Endodermal cell (in vitro differentiated cells): ENCODE results near the gene TXK. TPM values are rescaled to one million over a fixed set of nuclear protein-coding genes. Genes with fewer than 3 reads are reported as not detected.
A peak's percentile ranks its signal among the peaks of the same experiment; 100 is the strongest.

Experiments
- DNase-seq: peaks from one replicate; pipeline ENCODE4 v3.0.0-alpha.2; 2017
- H3K27ac ChIP-seq: 2 replicates; pipeline ENCODE4 v1.5.1; 2013; ENCODE audit warnings: mild to moderate bottlenecking, low read depth, low read length, moderate library complexity
- H3K27me3 ChIP-seq: 2 replicates; pipeline ENCODE4 v1.6.1; 2013; ENCODE audit warnings: mild to moderate bottlenecking, low read length, moderate library complexity; ENCODE audit not compliant: insufficient read depth, control insufficient read depth, poor library complexity, severe bottlenecking
- H3K36me3 ChIP-seq: 2 replicates; pipeline ENCODE4 v1.7.0; 2013; ENCODE audit warnings: mild to moderate bottlenecking, low read length, moderate library complexity; ENCODE audit not compliant: control insufficient read depth, insufficient read depth
- H3K4me1 ChIP-seq: one replicate; pipeline ENCODE4 v1.7.0; 2013; ENCODE audit warnings: low read length; ENCODE audit not compliant: control insufficient read depth, insufficient read depth
- H3K4me3 ChIP-seq: 2 replicates; pipeline ENCODE4 v1.5.1; 2013; ENCODE audit warnings: mild to moderate bottlenecking, low read length, moderate library complexity
- H3K9ac ChIP-seq: 2 replicates; pipeline ENCODE4 v1.6.1; 2013; ENCODE audit warnings: mild to moderate bottlenecking, low read length, moderate library complexity; ENCODE audit not compliant: poor library complexity, severe bottlenecking; ENCODE audit errors: extremely low read depth
- H3K9me3 ChIP-seq: 2 replicates; pipeline ENCODE4 v1.6.1; 2013; ENCODE audit warnings: mild to moderate bottlenecking, low read length, moderate library complexity; ENCODE audit not compliant: control insufficient read depth
- H3K27ac Mint-ChIP-seq: 2 replicates; pipeline ENCODE4 v1.8.0; 2020; ENCODE audit warnings: mixed read lengths
- H3K27me3 Mint-ChIP-seq: 2 replicates; pipeline ENCODE4 v1.8.0; 2021; ENCODE audit warnings: mild to moderate bottlenecking, mixed read lengths; ENCODE audit not compliant: insufficient read depth
- H3K36me3 Mint-ChIP-seq: 2 replicates; pipeline ENCODE4 v1.8.0; 2020; ENCODE audit warnings: low read depth, mixed read lengths
- H3K4me1 Mint-ChIP-seq: 2 replicates; pipeline ENCODE4 v1.8.0; 2020; ENCODE audit warnings: mixed read lengths
- H3K4me3 Mint-ChIP-seq: 2 replicates; pipeline ENCODE4 v1.8.0; 2020; ENCODE audit warnings: mild to moderate bottlenecking, moderate library complexity, mixed read lengths
- H3K9me3 Mint-ChIP-seq: 2 replicates; pipeline ENCODE4 v1.8.0; 2020; ENCODE audit warnings: mild to moderate bottlenecking, mixed read lengths
- CTCF ChIP-seq: fragments of 200-600 bp; sonication (generic); conservative IDR thresholded peaks from 2 replicates; pipeline ENCODE4 v1.5.0; 2021; ENCODE audit warnings: antibody characterized with exemption, mild to moderate bottlenecking
- WGBS, 2 experiments: methylation state at CpG; one replicate each; pipeline versions ENCODE4 v1.1.5 to v1.1.7; 2013; ENCODE audit warnings: missing lambda C conversion rate in 2 of 2, mixed read lengths in 1 of 2; ENCODE audit not compliant: insufficient coverage in 1 of 2, insufficient read length in 1 of 2; 5-methylcytosine and 5-hydroxymethylcytosine counted together
- total RNA-seq, 2 donors: library from RNA; stranded (reverse); fragmentation: NEBNext Ultra II Directional in 1 of 2; extraction: Animal tissue kit (Norgen Biotek cat#: 25700) in 1 of 2; gene quantifications; 2 replicates in 1 of 2; 3 replicates in 1 of 2; pipeline ENCODE4 v1.2.1, GENCODE V29; 2021

The TXK gene
- total RNA-seq, 2 donors from 2014 or later = 0.66 to 0.68 TPM

GRCh38 chr4:48035952-48036351 is 98.1 kb downstream of the TXK start:
- H3K27ac Mint-ChIP-seq = no peak overlapping the region
- H3K27me3 Mint-ChIP-seq = peaks cover 3% of the 10 kb centered on the region
- Histone ChIP-seq H3K9me3 (no peaks in the 10 kb centered on the region), H3K27me3 (peaks cover 7% of the 10 kb centered on the region), H3K36me3 (no peaks in the 10 kb centered on the region), H3K27ac (no peak overlapping the region), H3K4me3 (no peak overlapping the region), H3K9ac (no peak overlapping the region), H3K4me1 (peaks cover 8% of the 10 kb centered on the region)
- peaks cover 6% of the 10 kb centered on the region for H3K36me3 Mint-ChIP-seq
- H3K4me3 Mint-ChIP-seq = no peak overlapping the region
- 94 to 100% methylated on average over 3 of the region's 3 CpGs for WGBS, 2 experiments
- no peak for DNase-seq
- H3K4me1 Mint-ChIP-seq = peaks cover 14% of the 10 kb centered on the region
- H3K9me3 Mint-ChIP-seq = no peaks in the 10 kb centered on the region
- no peak for TF ChIP-seq CTCF

- Mint-ChIP-seq H3K27me3 (no peaks in the 10 kb centered on the region), H3K4me1 (peaks cover 23% of the 10 kb centered on the region), H3K9me3 (no peaks in the 10 kb centered on the region), H3K27ac (no peak overlapping the region), H3K4me3 (no peak overlapping the region), H3K36me3 (peaks cover 6% of the 10 kb centered on the region)
- peak; percentile 88 for TF ChIP-seq CTCF
- Histone ChIP-seq H3K4me3 (peak overlapping the region; percentile 12), H3K9ac (no peak overlapping the region), H3K36me3 (no peaks in the 10 kb centered on the region), H3K4me1 (peaks cover 11% of the 10 kb centered on the region), H3K27ac (no peak overlapping the region), H3K9me3 (no peaks in the 10 kb centered on the region), H3K27me3 (no peaks in the 10 kb centered on the region)
- 90% methylated on average over 1 of the region's 1 CpG; no CpG with 5 or more reads in 1 of the 2 experiments for WGBS, 2 experiments
- DNase-seq = peak; percentile 82
Measured at GRCh38 chr4:48033825-48034413, 100.1 kb downstream of the TXK start.

- H3K27ac ChIP-seq = no peak overlapping the region
- peaks cover 28% of the 10 kb centered on the region for H3K4me1 Mint-ChIP-seq
- H3K4me3 Mint-ChIP-seq = no peak overlapping the region
Measured at GRCh38 chr4:48033412-48033811, 100.6 kb downstream of the TXK start.

More at GRCh38 chr4:48033412-48033811, 100.6 kb downstream of the TXK start:
- H3K27me3 ChIP-seq = no peaks in the 10 kb centered on the region
- H3K4me1 ChIP-seq = peaks cover 11% of the 10 kb centered on the region
- H3K36me3 Mint-ChIP-seq = peaks cover 6% of the 10 kb centered on the region
- no peak overlapping the region for H3K27ac Mint-ChIP-seq
- H3K9me3 Mint-ChIP-seq = no peaks in the 10 kb centered on the region
- no peak overlapping the region for H3K9ac ChIP-seq
- no peak for DNase-seq
- no peak for TF ChIP-seq CTCF
- no peaks in the 10 kb centered on the region for H3K9me3 ChIP-seq
- H3K27me3 Mint-ChIP-seq = no peaks in the 10 kb centered on the region
- peak overlapping the region; percentile 12 for H3K4me3 ChIP-seq
- no peaks in the 10 kb centered on the region for H3K36me3 ChIP-seq
